ENCODE results near the gene HOXB7.

Gene HOXB7

DNA sequence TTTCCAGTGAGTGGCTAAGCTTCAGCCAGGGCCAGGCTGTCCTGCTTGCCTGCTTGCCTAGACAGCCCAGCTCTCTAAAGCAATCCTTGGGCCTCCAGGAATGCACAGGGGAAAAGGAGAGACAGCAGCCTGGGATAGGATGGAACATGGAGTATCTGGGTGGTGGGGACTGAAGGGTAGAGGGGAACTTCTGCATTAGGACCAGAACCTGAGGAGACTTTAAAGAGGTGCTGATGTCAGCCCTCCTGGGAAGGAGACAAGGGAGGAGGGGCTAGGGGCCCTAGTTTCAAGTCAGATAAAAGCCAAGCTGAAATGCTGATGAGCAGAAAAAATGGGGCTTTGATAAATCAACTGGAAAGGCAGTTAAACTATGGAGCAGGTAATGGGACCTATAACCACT is 1.8 kb downstream of the HOXB7 start:
- no peak for DNase-seq (ENCODE audit: low spot score)

DNA sequence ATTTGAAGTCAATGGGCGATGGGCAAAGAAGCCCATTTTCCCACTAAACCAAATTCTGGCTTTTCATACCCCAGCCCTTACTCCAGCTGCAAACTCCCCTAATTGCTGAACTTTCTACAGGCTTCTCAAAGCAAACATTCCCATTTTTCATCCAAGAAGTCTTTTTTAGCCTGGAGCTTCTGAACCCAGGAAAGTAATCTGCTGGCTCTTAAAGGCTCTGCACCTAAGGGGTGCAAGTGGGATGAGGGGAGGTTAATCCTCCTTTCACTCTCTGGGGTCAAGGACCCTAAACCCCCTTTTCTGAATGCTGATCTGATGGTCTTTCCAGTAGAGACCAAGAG is 2.4 kb downstream of the HOXB7 start:
- no peak for DNase-seq (ENCODE audit: low spot score)

DNA sequence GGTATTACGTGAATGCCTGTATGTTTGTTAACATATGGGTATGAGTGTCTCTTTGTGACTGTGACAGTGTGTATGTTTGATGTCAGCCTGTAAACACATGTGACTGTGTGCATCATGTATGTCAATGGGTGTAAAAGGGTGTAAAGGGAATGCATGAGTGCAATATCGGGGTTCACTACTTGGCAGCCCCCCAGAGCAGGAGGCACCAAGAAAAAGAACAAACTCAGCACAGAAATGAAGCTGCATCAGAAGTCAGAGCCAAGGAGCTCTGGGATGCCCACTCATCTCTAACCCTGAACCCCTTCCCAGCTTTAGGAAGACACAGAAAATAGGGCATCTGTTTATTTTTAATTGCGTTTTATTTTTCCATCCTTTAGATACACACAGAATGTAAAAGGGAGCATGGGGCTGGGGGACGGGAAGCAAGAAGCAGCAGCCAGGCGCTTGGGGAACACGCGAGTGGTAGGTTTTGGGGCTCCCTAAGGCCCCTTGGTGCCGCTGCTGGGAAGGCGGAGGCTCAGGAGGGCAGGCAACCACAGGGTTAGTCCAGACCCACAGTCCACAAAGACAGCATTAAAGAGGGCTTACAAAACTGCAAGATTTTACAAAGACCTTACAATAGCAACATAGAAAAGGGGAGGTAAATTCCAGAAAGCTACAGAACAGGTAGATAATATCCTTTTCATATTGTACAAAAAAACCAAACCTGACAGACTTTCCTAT is 3.8 kb downstream of the HOXB7 start:
- no peak for DNase-seq (ENCODE audit: low spot score)

DNA sequence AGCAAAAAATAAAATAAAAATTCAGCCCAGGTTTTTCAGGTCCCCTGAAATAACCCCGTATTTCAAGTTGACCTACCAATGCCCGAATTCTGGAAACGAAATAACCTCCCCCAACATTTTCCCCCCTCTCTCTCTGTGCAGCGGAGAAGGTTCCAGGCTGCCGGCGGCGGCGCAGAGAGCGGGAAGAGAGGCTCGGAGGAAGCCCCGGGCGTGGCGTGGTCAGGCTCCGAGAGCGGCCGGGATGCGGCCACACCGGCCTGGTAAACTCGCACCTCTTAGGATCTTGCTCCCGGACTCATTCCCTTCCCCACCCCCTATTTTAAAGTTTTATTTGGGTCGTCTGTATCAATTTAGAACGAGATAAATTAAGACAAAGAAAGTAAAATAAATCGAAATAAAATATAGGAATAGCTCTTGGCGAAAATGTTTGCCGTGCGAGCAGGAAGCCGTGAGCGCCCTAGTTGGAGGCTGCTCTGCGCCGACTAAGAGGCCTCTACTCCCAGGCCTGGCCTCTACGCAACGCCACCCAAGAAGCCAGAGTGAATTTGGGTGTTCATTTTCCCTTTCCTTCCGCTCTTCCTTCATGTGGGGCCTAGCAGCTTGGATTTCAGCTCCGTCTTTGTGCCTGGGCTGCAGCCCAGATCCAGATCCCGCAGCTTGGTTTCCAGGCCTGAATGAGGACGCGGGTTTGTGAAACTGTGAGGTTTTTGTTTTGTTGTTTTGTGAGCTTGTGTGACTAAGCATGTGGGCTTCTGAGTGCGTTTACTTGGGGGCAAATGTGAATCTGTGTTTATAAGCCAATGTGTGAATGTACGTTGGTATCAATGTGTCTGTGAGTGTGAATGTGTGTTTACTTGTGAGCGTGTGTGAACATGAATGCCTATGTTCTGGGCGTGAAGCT is 4.6 kb downstream of the HOXB7 start:
- no peak for DNase-seq (ENCODE audit: low spot score)

DNA sequence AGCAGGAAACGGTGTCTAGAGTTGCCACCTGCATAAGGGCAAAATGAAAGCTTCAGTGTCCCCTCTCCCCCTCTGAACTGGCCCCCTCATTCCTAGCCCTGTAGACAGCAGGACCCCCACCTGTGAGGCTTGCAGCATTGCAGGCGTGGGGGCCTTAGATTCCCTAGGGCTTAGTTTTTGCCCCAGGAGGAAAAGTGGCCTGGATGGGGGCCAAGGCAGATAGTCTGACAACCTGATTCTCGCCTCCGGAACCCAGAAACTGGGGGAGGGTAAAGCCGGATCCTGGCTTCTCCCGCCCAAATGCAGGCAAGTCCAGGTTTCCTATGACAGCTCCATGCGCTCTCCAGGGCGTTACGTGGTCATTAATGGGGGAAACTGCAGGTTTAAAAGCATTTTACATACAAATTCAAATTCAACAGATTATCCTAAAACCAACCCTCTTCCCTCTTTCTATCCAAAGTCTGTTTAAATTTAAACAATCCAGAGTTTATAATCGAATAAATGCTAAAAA is 5.4 kb downstream of the HOXB7 start:
- DNase-seq (ENCODE audit: low spot score), result no peak

DNA sequence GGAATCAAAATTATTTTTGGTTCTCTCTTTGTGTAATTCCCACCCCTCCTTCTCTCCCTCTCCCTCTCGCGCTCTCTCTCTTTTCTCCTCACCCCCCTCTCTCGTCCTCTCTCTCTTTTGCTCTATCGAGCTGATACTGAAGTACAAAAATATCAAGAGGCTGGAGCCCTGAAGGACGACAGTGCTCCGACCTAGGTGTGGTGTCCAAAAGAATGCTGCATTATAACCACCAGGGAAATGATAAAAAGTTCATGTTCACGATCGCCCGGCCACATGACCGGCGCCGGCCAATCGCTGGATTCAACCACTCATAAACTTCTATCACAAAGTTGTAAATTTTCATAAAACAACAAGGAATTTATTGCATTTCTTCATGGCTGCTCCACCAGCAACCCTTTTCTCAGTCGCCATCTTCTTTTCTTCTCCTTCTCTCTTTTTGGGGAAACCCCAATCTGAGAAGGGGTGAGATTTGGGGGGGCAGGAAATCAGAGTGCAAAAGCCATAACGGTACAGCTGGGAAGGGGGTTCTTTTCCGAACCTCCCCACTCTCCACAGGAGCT is 6.0 kb downstream of the HOXB7 start, which contains the start of gene HOXB6:
Gene HOXB6, minus strand, starts transcription at position 217 of the 560 bp plus-strand sequence. CDS start 6,836 bp downstream, outside the sequence.
- no peak for DNase-seq (ENCODE audit: low spot score)

DNA sequence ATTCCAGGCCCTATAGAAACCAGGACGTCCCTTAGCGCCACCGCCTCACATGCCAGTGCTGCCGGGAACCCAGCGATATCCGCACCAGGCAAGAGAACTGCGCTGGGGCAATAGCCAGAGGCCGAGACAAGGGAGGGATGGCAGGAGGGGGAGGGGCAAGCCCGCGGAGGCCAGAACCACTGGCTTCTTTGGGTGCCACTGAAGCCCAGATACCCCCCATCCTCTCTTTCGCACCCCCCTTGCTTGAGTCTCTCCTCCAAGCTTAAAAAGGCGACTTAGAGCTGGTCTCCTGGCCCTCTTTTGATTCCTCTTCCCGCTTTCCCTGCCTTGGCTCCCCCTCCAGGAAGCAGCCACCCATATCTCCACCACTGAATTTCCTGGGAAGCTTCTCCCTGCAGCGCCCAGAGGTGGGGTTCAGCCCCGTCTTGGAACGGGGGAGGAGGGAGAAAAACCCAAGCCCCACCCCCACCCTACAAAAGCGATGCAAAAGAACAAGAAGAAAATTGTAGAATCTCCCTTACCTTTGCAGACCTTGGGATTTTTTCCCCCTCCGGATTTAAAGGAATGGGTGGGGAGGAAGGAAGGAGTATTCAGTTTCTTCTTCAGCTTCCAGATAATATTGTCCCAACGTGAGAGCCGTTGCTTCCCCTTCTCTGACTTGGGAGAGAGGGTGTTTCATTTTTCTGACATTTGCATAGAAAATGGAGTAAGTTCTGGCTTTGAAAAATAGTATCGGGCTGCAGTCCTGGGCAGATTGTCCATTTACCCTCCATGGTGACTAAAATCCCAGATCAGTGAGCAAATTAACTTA is 6.7 kb downstream of the HOXB7 start:
- DNase-seq (ENCODE audit: low spot score), result no peak

DNA sequence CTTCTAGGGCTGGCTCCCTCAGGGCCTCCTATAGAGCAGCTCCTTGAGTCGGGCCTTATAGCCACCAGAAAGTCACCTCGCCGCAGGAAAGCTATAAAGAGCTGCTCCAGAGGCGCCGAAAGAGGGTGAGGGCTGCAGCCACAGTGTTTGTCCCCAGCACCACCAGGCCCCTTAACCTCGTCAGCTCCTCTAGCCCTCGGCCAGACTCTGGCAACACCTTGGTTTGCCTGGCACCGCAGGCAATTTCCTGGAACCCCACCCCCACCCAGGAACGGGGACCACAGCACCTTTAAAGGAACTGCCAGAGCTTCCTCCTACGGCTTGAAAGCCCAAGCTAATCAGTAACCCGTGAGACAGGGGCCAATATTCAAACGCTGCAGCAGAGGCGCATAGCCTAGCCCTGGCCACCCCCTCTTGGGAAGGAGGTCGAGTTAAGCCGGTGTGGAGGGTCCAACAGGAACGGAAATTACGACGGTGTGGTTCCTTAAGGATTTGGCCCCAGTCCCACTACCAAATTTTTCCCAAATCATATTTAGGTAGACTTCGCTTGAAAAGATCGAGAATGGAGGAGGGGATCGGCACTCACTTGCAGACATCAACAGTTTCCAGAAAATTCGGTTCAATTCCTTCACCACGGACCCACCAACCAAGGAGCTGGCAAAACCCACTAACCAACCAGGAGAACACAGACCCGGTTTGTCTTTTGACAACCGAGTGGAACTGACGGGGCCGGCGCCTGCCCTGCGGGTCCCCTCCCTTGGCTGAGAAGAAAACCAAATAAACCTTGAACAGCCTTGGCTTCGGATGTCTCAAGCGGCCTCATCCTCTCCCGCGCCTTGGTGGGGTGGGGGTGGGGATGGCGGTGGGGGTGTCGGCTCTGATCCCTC is 9.0 kb downstream of the HOXB7 start:
- DNase-seq (ENCODE audit: low spot score), result no peak

DNA sequence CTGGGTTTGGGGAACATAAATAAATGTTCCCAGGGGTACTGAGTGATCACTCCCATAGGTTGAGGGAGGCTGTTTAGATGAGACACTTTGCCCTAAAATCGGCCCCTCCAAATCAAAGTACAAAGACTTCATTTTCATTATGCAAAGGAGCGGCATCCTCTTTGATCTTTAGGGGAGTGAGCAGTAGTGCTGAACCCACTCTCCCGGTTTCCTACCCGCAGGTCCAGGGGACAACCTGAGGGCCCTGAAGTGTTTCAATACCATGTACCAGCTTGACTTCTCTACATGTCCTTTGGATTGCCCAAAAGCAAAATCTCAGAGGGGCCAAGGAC is 9.6 kb downstream of the HOXB7 start:
- DNase-seq (ENCODE audit: low spot score), result no peak

DNA sequence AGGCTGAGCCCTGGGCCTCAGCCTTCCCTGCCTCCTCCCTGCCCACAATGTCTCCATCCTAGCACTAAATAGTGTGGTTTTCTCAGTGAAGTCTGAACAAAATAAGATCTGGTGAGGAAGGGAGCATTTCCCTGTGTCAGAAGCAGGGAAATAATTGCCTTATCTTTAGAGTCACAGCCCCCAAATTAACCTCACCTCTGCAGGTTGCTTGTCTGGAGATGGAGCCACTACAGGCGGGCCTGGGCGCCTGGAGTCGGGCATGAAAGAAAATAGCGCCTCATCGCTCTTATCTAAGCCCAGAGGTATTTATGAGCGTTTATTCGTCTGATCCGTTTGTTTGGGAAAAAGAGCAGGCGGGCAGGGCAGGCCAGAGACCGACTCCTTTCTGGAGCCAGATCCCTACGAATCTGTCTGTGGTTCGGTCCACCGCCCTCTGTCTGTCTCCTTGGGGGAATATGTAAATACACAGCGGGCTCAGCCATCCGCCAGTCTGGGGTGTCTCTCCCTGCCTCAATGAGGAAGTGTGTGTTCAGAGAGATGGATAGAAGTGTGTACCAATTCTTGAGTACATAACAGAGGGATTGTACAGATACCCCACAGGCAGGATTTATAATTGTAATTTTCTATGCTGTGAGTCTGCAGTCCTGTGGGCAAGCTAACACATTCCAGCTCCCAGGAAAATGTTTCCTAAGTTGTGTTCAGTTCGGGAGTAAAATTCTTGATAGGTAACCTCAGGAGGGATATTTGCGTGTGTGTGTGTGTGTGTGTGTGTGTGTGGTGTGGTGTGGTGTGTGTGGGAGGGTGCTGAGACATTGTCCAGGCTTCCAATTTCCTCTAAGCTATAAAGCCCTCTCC is 10.3 kb downstream of the HOXB7 start:
- no peak for DNase-seq (ENCODE audit: low spot score)

DNA sequence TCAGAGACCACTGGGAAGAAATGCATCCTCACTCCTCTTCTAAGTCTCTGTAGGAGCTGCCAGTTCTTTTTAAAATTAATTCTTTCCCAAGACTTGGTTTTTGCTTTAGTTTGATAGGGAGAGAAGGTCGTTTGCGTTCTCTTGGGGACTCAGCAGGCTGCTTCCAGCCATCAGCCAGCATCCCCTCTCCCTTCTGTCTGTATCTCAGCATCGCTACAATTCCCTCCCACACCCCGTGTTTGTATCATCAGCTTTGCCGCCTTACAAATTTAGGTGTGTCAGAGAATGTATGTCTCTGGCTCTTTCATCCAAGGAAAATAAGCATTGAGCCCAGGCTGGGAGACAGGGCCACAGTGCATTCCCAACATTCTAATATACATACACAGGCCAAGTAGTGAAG is 11.5 kb downstream of the HOXB7 start:
- DNase-seq (ENCODE audit: low spot score), result no peak

DNA sequence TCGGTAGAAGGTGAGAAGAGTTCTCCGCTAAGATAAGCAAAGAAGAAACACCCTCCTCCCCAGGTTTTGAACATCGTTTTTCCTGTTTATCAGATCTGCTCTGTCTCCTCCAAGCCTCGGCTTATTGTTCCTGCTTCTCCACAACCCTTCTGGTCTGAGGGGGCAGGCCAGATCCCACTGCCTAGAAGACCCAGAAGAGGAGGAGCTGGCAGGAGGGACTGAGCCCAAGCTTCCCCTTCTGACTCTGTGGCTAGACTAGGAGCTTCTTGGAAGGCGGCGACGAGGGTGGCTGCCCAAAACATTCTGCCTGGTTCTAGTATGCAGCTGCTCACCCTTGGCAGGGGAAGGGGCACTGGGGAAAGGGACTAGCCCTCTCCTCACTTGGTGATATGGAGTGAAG is 12.1 kb downstream of the HOXB7 start:
- DNase-seq (ENCODE audit: low spot score), result no peak

DNA sequence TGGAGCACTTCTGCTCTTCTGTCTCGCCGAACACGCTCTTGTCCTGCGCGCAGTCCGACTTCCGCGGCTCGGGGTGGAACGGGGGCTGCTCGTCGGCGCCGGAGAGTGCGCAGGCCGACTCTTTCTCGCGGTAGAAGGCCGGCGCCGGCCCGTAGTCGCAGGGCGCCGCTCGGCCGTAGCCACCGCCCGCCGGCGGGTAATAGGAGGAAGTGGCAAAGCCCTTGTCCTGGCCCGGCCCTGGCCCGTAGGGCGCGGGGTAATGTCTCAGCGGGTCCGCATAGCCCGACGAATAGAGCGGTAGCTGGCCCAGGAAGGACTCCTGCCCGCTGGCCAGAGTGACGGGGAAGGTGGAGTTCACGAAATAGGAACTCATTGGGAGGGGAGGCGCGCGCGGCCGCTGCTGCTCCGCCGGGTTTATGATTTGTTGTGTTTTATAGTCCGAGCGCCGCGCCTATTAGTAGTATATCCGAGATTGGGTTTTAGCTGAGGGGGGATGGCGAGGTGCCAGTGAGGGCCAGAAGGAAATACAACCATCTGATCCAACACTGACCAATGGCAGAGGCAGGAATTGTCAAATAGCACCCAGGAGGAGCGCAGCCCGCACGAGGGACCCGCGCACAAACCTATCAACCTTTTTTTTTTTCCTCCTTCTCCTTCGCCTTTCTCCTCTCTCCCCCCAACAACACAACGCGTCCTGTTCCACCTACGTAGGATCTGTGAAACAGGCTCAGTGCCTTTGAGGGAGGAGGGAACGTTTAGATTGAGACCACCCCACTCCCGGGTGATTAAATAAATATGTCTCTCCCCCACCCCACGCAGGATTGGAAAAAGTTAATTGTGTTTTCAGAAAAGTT is 12.8 kb downstream of the HOXB7 start:
- DNase-seq (ENCODE audit: low spot score), result no peak

DNA sequence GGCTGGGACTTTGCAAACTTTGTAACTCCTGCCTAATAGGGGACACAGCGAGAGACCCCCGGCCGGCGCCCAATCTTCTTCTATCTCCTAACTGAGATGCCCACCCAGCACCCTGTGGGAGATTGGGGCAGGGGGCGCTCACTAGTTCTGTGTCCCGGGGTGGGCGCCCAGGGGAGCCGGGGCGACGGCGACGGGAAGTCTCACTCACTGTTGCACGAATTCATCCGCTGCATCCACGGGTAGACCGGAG is 13.4 kb downstream of the HOXB7 start:
- DNase-seq (ENCODE audit: low spot score), result no peak

DNA sequence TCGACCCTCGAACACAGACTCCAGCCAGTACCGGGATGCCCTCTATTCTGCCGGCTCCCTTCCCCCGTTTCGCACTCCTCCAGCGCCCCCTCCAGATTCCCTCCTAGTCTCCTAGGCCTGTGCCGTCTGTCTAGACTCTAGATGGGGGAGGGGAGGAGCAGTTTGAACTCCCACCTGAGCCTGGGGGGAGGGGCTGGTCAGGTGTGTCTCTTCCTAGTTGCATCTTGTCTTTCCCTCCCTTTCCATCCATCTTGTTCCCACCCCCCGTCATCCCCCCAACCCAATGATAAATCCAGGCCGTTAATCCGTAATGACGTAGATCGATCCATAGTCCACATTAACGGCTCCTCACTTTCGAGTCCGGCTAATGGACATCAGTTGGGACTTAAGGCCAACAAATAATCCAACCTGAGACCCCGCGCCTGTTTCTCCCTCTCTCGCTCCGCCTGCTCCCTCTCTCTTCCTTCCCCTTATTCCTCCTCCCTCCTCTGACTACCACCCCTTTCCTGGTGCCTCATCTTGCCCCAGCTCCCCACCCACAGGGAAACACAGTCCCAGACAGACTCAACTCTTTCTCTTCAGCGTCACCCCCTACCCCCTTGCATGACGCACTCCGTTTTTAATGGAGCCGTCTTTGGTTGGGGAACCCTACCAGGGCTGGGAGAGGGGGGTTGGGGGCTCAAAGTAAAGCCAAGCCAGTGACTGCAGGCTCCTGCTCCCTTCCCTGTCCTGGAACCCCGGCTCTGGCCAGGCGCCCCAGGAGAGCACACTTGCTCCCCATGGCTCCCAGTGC is 13.9 kb downstream of the HOXB7 start:
- DNase-seq (ENCODE audit: low spot score), result no peak

DNA sequence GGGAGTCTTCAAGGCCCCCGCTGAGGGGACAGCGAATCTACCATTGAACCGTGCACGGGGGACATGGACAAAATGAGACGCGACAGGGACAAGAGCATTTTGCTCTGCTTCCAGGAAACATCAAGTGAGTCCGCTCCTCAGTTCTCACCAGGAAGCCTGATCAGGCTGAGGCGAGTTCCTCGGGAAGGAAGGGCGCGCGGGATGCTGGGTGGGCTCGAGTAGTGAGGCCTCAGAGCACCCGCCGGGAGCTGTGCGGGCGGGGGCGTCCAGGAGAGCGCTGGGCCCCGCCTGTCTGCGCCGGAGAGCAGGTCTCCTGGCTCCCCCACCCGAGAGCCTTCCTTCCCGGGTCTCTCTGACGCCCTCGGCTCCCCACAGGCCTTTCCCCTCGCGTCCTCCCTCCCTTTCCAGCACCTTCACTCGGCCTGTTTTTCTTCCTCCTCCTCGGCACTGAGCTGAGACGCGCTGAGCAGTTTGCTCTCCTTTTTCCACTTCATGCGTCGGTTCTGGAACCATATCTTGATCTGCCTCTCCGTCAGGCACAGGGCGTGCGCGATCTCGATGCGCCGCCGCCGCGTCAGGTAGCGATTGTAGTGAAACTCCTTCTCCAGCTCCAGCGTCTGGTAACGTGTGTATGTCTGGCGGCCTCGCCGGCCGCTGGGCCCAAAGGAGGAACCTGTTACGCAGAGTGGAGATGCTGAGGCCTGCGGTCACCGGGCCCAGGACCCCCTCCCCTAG is 14.7 kb downstream of the HOXB7 start:
- no peak for DNase-seq (ENCODE audit: low spot score)

DNA sequence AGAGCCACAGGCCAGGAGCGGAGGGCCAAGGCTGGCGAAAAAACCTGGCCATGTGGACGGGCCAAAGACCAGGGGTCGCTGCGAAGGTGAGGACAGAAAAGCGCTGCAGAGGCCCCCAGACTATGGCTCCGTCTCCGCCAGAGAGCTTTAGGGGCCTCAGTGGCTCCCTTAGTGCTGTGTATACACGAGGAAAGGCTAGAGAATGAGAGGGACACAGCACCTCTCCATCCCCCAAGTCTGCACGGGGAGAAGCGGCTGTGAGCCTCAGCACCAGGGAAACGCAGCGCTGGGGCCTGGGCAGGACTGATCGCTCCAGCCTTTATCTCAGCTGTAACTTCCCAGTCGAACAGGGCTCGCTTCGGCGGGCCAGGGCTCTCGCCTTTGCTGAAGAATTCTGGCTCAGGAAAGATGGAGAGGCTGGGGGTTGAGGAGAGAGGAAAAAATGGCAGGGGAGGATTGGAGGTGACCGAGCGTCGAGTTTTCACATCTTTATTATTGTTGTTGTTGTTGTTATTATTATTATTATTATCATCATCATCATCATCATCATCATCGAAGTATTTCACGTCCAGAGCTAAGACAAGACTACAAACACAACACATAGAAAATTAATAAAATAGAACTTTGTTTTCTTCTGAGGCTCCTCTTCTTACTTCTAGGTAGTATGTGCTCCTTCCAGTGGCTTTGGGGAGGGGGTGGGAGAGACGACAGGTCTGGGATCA is 15.4 kb downstream of the HOXB7 start:
- DNase-seq (ENCODE audit: low spot score), result no peak
